Measurements from ENCODE around the gene TPCN2.

DNA sequence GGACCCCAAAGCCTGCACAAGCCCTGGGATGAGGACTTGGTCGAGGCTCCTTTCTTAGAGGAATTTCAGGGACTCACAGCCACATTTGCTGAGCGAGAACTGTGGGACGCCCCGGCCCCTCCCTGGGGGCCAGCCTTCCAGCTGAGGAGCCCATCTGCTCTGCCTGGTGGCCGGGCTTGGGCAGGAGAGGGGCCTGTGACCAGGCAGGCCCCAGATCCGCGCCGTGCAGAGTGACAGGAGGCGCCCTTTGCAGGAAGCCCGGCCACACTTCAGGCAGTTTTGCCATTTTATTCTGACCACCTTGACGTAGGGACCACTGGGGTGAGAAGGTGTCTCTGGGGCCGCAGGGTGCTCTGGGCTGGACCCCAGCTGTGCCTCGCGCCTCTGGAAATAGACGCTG lies 35.6 kb downstream of the TPCN2 start:
- TF ChIP-seq, protein P1, sequence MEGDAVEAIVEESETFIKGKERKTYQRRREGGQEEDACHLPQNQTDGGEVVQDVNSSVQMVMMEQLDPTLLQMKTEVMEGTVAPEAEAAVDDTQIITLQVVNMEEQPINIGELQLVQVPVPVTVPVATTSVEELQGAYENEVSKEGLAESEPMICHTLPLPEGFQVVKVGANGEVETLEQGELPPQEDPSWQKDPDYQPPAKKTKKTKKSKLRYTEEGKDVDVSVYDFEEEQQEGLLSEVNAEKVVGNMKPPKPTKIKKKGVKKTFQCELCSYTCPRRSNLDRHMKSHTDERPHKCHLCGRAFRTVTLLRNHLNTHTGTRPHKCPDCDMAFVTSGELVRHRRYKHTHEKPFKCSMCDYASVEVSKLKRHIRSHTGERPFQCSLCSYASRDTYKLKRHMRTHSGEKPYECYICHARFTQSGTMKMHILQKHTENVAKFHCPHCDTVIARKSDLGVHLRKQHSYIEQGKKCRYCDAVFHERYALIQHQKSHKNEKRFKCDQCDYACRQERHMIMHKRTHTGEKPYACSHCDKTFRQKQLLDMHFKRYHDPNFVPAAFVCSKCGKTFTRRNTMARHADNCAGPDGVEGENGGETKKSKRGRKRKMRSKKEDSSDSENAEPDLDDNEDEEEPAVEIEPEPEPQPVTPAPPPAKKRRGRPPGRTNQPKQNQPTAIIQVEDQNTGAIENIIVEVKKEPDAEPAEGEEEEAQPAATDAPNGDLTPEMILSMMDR (IDR thresholded peaks at IDR 0.05): no peak
- TF ChIP-seq EP300 (IDR thresholded peaks at IDR 0.05): no peak
- TF ChIP-seq POLR2A (IDR thresholded peaks at IDR 0.05): no peak
